HG02885 (cell line): Measurements from ENCODE around the gene PBOV1.

Experiments used
- ATAC-seq: cut with Tn5 transposase; IDR thresholded peaks from one replicate; pipeline ENCODE4 v1.9.1; 2021; ENCODE audit warnings: mild to moderate bottlenecking; ENCODE audit not compliant: unreplicated experiment, poor library complexity

The PBOV1 gene

GRCh38 chr6:138218449-138218848, at the start of gene PBOV1:
Gene PBOV1, minus strand, starts transcription at chr6:138218491. Its CDS starts 96 bp downstream, at chr6:138218395.
- ATAC-seq, result no peak

- no peak for ATAC-seq
Measured at GRCh38 chr6:138266095-138266494, 47.8 kb upstream of the PBOV1 start.

- no peak for ATAC-seq
Measured at GRCh38 chr6:138264372-138264880, 46.1 kb upstream of the PBOV1 start.

- no peak for ATAC-seq
Measured at GRCh38 chr6:138263963-138264362, 45.7 kb upstream of the PBOV1 start.

- ATAC-seq, result no peak
Measured at GRCh38 chr6:138261116-138261780, 43.0 kb upstream of the PBOV1 start.

- ATAC-seq, result no peak
Measured at GRCh38 chr6:138258991-138259390, 40.7 kb upstream of the PBOV1 start.

- no peak for ATAC-seq
Measured at GRCh38 chr6:138258197-138258596, 39.9 kb upstream of the PBOV1 start.

- no peak for ATAC-seq
Measured at GRCh38 chr6:138257638-138258040, 39.3 kb upstream of the PBOV1 start.

- ATAC-seq, result no peak
Measured at GRCh38 chr6:138255443-138255842, 37.2 kb upstream of the PBOV1 start.

- no peak for ATAC-seq
Measured at GRCh38 chr6:138253731-138254130, 35.4 kb upstream of the PBOV1 start.

- ATAC-seq, result no peak
Measured at GRCh38 chr6:138250513-138251247, 32.4 kb upstream of the PBOV1 start.

- no peak for ATAC-seq
Measured at GRCh38 chr6:138250053-138250452, 31.8 kb upstream of the PBOV1 start.

GRCh38 chr6:138248878-138249277, 30.6 kb upstream of the PBOV1 start:
- no peak for ATAC-seq

GRCh38 chr6:138248011-138248410, 29.7 kb upstream of the PBOV1 start:
- ATAC-seq, result no peak

- no peak for ATAC-seq
Measured at GRCh38 chr6:138246650-138247440, 28.6 kb upstream of the PBOV1 start.

- no peak for ATAC-seq
Measured at GRCh38 chr6:138245751-138246150, 27.5 kb upstream of the PBOV1 start.

- ATAC-seq, result no peak
Measured at GRCh38 chr6:138242987-138243592, 24.8 kb upstream of the PBOV1 start.

- no peak for ATAC-seq
Measured at GRCh38 chr6:138241934-138242333, 23.6 kb upstream of the PBOV1 start.

- no peak for ATAC-seq
Measured at GRCh38 chr6:138241381-138241780, 23.1 kb upstream of the PBOV1 start.

- ATAC-seq, result no peak
Measured at GRCh38 chr6:138240476-138241245, 22.4 kb upstream of the PBOV1 start.
